NCI-H2171 (cell line): ENCODE results near the gene RUNX2.
"Not testable (repeated sequence)": the region's sequence is repeated elsewhere in the genome, so short reads cannot be mapped to it uniquely, and the experiment has no call there.

ENCODE experiments used
- DNase-seq: peaks from one replicate; lab custom pipeline; 2025; lab: John Stamatoyannopoulos, UW

The RUNX2 gene

DNA sequence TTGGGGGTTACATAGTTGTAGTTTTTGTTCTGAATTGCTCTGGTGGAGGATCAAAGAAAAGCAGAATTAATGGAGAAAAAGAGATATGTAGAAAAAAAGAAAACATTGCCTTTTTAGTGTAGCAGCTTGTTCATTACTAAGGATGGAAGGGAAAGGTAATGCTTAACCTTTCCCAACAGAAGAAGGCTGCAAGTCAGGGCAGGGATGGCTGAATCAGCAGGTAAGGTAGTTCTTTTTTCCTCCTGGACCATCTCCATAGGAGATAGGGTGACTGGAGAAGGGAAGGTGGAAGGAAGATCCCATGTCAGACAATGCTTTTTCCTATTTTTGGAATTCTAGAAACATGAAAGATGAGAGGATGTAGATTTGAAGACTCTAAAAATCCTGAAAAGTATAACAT is 129.0 kb downstream of the RUNX2 start:
- DNase-seq, result no peak

DNA sequence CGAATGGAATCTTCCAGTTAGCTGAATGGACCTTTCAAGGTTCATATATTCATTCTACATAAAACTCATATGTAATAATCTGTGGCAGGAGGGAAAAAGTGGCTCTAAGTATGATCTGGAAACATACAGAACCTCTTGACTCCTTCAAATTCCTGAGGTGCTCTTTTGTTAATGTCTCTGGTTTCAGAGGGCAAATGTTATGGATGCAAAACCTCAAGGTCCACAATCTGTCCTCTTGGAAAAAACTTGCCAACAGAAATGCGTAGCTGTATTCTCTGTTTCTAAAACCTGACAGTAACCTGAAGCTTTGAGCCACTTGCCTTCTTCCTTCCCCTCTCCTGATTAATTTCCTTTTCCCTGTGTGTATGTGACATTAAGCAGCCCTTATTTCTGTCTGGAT is 130.5 kb downstream of the RUNX2 start:
- no peak for DNase-seq

DNA sequence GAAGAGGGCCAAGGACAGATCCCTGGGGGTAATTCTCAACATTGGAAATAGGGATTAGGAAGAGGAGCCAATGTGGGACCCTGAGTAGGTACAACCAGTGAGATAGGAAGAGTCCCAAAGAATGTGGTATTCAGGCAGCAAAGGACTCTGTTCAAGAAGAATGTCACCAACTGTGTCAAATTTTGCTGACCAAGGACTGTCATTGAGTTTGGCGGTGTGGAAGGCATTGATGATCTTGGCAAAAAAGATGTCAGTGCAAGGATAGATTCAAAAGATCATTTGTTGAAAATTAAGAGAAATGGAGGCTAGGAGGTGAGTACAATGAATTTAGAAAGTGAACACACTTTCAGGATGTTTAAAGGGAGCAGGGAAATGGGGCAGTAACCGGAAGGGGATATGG is 132.0 kb downstream of the RUNX2 start:
- DNase-seq, result no peak

DNA sequence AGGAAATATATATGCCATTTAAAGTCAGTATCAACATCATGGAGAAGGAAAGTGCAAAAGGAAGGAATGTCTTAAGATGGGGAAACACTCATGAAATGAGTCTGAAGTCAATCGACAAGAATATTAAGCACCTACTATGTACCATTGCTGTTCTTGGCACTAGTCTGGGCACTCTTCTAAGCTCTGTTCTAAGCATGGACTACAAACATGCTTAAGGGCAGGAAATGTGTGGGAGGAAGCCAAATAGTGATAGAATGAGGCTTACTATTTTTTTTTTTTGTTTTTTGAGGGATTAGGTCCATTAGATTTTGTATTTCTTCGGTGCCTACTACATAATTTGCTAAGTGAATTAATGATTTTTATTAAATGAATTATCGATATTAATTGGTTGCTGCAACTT is 133.4 kb downstream of the RUNX2 start:
- no peak for DNase-seq

DNA sequence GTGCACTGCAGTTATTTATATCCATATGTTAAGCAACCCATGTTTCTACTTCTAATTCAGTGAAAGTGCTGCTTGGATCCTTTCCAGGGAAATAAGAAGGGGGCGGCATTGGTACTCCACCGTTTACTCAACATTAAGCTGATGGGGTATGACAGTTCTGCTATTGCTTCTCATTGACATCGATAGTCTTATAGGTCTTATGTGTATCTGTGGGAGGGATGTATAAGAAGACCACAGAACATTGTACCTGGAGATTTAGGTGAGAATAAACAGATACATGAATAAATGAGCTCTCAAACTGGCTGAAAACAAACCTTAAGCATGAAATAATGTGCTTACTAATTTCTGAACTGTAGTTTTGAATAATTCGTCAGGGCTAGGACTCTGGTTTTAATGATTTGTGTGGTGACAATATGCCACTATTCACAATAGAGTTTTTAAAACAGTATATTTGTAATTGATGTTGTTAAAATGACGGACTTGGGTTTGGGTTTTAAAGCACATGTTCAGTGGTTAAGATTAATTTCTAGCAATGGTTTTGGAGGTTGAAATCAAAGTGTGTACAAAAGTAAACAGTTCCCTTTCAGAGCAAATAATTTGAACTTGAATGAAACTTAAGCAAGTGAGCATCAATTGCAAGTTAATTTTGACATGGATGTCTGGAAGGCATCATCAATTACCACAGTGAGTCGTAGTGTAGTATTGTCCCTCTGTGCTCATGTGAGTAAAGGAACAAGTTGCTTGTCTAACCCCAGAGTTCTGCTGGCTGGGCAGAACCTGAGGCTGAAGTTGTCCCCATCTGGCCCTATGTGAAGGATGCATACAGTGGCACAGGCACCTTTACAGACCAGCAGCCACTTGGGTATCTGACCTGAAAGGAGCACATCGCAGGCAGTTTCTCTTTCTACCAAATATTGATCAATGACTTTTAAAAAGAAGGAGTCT is 134.3 kb downstream of the RUNX2 start:
- DNase-seq, result no peak

DNA sequence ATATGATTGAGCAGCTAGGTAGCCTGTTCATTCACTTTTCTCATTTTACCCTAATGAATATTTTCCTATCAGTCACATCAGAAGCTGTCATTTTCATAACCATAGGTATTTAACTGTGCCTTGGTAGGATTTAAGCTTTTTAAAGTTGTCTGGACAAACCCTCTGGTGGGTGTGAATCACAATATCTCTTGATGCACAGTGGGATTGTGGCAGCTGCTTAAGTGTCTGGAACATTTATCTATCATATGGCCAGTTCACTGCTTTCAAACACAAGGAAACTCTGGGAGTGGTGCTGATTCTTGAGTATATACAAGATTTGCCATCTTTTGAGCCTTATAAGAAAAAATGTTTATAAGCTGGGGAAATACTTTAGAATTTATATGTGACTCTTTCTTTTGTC is 136.6 kb downstream of the RUNX2 start:
- no peak for DNase-seq

DNA sequence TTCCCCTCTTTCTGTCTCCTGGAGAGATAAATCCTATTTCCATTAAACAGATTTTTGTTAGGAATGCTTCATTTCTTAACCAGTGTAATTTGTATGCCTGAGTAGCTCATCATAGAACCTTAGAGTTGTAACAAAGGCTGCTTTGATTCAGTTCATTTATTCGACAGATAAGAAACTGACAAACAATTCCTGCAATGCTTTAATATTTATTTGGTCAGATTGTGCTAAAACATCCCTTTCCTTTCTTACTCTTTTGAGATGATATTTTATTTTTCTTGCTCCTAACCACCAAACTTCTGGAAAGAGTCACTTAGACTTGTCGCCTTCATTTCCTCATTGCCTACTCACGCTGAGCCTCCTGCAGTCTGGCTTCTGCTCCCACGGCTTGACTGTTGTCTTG is 138.6 kb downstream of the RUNX2 start:
- no peak for DNase-seq

DNA sequence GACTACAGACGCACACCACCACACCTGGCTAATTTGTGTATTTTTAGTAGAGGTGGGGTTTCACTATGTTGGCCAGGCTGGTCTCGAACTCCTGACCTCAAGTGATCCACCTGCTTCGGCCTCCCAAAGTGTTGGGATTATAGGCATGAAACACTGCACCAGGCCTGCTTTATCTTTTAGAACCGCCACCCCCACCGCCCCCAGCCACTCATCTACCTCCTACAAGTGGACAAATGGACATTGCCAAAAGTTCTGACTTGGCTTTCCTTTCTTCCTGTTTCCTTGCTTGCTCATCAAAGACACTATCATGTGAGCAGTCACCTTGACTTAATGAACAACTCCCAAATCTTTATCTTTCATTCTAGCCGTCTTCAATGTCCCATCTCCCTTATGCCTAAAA is 139.3 kb downstream of the RUNX2 start:
- DNase-seq, result not testable (repeated sequence)

DNA sequence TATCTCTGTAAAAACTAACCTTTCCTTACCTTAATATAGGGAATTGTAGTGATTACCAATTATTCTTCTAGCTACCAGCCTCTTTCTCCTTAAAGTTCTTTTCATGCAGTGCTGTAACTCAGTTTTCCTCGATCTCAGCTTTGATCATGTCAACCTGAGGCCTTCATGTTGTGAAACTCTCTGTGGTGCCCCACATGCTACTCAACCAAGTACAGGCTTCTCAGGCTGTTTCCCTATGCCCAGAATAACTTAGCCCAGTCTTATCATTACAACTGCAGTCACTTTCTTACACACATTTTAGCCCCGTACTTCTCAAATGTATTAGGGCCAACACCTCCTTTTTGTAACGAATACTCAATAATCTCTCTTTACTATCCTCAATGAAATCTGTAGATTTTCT is 139.7 kb downstream of the RUNX2 start:
- DNase-seq, result no peak

DNA sequence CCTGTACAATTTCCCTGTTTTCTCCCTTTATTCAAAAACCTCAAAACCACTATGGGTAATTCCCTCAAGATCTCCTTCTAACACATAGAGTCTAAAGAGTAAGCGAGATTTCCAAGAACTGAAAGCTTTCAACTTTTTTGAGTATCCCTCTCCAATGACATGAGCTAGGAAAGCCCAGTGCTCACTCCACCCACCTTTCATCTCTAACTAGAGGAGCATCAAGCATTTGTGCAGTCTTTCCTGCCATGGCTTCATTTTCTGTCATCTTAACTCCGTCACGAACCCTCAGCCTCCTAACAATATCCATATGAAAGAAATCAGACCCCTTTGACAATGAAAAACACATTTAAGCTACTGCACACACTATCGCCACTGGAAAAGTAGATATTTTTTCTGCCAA is 141.5 kb downstream of the RUNX2 start:
- DNase-seq, result no peak

DNA sequence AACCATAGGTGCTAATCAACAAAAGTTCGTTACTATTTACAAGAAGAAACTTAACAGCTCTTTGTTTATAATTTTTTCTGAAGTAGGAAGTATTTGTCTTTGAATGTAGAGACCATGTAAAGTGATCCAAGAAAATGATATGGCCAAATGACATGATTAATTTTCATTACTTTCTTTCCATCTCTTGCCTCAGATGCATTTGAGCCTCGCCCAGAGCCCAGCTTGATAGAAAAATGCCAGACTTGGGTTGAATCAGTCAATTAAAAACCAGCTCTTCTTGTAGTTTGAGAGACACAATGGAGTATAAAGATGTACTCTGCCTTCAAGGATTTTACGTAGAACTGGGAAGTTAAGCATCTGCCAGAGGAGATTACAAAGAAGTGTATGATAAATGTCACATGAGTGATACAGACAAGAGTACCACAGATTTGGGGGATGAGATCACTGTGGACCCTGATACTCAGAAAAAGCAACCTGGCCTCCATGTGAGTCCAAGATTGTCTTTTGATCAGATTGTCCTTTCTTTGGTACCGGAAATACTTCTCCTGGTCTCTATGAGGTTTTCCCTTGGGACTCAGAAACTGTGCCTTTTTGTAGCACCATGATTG is 142.1 kb downstream of the RUNX2 start:
- DNase-seq, result no peak

DNA sequence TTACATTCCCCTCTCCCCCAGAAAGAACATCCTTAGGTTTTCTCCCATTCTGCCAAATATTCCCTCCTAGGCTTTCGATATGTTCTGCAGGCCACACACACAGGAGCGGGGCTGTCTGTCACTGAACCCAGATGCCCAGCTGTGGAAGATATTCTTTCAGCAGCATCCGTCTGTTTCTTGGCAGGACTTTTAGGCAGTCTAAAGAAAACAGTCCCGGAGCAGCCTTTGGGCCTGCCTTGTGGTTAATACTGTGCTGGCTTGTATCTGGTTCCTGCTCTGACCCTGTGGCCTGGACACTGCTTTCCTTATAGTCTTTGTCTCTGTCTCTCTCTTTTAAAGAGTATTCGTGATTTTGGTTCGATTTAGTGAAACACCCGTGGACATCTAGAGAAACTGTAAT is 144.3 kb downstream of the RUNX2 start:
- DNase-seq, result no peak

DNA sequence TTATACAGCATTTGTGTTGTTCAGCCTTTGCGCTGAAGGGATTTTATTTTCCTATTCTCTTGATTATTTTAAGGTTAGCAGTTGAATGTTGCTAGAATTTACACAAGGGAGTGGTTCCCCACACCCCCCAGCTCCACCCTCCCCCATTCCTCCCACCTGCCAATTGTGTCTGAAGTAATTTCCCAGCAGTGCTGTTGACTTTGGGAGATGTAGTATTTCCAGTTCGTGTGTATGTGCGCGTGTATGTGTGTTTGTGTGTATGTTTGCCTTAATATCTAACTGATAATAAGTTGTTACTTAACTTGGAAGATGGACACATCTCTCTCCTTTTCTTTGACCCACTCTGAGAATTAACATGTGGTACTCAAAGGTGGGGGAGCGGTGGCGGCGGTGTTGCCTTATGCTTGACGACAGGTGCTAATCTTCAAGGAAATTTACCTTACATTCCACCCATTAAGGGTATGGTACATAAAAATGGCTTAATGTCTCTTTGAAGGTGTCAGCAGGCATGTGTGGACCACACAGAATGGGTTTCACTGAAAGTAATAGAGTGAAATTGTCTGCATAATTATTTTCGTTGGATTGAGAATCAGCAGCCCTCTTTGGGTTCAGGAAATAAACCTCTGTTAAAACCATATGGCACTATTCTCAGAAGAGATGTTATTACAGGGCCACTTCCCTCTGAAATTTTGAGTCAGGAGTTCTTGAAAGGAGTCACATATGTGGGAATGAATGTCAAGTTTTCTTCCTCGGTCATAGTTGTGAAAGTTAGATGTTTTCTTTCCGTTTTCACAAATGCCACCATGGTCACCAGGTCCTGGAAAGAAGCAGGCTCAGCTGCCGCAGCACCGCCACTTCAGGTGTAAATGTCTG is 145.2 kb downstream of the RUNX2 start:
- no peak for DNase-seq

DNA sequence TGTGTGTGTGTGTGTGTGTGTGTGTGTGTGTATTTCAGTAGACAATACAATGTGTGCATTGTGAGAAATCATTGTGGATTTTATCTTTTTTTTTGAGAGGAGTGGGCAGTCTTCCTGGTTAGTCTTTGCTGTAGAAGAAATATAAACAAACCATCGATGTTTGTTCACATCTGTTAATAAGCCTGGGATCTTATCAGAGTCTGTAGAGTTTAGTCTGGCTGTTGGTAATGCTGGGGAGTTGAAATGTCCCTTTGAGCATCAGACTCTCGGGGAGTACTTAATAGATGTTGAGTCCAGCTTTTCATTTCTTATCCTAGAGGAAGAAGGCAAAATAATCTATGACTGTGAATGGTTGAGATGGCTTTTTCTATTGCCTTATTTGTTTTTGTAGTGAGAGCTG is 146.2 kb downstream of the RUNX2 start:
- DNase-seq, result no peak

DNA sequence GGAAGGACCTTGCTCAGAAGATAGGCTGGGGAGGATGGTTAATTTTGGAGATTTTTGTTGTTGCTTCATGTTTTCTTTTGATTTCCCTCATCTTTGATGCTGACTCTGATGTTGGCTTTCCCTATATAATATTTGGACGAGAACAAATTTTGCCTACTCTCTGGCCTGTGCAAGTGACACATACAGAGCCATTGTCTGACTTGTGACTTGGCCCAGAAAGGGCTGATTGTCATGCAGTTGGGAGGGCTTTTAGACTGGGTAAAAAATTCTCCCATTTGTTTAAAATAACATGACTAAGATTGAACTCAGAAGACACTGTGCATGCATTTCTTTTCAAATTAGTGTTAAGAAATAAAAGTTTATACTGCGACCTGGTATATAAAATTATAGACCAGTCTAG is 148.2 kb downstream of the RUNX2 start:
- DNase-seq, result no peak

DNA sequence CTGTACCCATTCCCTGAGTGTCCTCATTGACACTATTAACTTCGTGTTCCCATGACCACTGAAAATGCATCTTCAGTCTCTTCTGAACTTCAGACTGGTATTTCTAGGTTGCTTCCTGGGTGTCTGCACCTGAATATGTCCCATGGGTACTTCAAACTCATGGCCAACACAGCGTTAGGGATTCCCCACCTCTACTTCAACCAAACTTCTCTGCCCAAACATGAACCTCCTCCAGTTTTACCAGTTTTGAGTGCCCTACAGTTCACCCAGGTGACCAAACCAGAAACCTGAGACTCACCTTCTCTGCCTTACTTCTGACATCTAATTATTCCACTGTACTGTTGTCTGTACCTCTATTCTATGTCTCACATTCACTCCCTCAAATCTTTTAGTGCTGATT is 149.1 kb downstream of the RUNX2 start:
- no peak for DNase-seq

DNA sequence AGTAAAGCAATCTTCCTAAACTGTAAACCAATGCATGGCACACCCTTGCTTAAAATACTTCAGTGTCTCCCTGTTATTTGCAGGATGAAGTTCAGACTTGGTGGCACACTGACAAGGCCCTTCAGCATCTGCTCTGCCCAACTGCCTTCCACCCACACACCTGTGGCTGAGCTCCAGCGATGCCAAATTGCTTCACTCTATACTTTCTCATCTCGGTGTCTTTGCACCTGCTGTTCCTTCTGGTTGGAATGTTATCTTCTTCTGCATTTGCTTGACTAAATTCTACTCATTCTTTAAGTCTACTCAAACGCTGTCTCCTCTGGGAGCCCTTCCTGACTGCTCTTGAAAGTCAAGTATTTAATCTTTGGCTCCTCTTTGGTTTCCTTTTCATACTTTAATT is 149.7 kb downstream of the RUNX2 start:
- no peak for DNase-seq

DNA sequence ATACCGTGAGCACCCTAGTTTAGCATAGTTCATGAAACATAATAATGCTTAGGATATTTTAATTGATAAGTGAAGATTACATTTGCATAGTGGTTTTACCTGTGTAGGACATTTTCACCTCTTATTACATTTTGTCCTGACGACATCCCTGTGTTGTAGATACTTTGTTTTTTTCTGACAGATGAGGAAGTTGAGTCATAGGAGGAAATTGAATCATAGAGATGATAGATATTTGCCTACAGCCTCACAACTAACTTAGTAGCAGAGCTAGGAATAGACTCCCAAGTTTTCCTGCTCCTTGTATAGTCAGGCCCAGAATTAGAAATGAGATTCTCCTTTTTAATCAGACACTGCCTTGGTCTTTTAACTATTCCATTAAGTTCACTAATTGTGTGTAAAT is 150.1 kb downstream of the RUNX2 start:
- DNase-seq, result no peak

DNA sequence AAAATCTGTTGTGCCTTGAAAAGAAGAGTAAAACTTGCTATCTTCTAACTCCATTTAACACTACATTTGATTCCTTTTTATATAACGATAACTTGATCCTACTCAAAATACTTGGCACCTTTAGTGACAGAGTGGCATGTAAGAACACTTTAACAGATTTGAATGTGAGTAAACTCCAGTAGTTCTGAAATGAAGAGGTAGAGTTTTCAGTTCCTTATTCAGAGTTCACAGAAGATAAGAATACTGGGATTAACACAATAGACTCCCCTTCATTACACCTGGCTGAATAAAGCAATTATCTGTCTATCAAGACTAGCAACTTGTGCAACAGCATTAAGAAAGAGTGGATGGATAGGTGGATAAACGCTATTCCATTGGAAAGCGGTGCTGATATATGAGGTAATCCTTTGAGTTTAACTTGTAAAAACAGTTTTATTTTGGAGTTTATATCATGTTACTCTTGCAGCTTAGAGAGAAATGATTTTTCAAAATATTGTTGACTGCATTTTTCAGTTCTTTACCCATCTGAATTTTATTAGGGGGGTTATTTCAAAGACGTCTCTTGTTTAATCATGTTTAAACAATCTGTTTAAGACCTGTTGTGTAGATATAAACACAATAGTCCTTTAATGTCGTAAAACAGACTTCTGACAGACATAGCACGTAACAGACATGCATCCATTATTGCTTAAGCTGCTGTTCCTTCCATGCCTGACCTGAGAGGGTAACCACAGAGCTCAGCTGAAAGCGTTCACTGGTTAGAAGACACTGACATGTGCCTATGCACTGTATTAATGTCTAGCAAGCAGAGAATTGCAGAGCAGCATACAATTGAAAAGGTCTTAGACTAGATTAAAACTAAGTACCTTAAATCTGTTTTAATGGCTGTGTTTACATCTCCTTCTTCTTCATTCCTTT is 152.0 kb downstream of the RUNX2 start:
- DNase-seq, result no peak

DNA sequence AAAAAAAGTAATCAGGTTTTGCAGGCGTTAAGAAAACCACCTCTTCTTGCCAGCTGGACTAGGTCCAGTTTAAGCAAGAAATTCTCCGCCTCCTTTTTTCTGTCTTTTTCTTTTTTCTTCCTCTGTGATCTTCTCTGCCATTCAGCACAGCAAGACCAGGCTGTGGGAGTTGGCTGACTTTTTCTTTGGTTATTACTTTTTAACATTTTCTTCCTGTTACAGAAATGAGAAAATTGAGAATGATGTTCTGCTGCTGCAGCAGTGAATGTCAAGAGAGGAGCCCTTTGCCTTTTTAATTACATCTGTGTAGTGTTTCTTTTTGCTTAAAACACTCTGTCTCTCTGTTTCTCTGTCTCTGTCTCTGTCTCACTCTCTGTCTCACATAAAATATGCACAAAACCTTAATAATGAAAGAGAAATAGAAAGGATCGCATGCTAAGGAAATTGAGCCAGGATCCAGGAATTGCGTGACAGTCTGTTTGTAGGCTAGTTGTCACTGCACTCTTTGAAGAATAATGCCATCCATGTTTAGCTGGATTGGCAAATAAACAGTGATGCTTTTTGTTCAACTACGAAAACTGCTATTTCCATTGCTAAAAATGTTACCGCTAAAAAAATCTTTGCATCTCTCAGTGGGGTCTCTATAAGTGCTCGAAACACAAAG is 152.8 kb downstream of the RUNX2 start:
- no peak for DNase-seq

DNA sequence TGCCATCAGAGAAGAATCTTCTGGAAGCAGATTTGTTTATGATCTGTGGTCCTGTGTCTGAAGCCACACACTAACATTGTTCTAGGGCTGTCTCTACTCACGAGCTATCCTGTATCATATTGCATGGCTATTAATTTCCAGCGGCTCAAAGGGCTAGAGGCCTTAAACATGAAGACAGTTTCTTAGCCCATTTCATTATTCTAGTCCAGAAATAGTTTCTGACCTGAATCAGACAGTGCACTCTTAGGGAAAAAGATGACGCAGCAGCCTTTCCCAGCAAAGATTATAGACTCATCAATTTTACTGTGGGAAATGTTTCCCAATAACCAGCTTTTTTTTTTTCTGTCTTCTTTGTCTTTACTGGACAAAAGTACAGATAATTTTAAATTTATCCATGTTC is 154.9 kb downstream of the RUNX2 start:
- DNase-seq, result no peak
